Measurements from ENCODE around the gene ADAR.

GRCh38 chr1:154591206-154591605, 16.8 kb downstream of the ADAR start:
- TF ChIP-seq CTCF (IDR thresholded peaks at IDR 0.05) (no peak), POLR2A (IDR thresholded peaks at IDR 0.05) (no peak)
